HepG2 (cell line): Measurements from ENCODE around the gene CFAP90. TPM values are rescaled to one million over a fixed set of nuclear protein-coding genes. Genes with fewer than 3 reads are reported as not detected.

Experiments
- ARID4A ChIP-seq: sonication (generic); formaldehyde crosslinking; IDR thresholded peaks from 2 replicates; pipeline ENCODE4 v1.5.0; 2020; ENCODE audit warnings: mild to moderate bottlenecking, missing genetic modification reagents, borderline replicate concordance
- MEIS2 ChIP-seq: sonication (generic); formaldehyde crosslinking; IDR thresholded peaks from 2 replicates; pipeline ENCODE4 v1.9.0; 2021; ENCODE audit warnings: mild to moderate bottlenecking, missing genetic modification reagents
- MXI1 ChIP-seq: IDR thresholded peaks from 3 replicates; pipeline ENCODE4 v1.6.1; 2012; ENCODE audit warnings: low read depth, low read length, inconsistent platforms, borderline replicate concordance
- NFAT5 ChIP-seq: sonication (generic); formaldehyde crosslinking; IDR thresholded peaks from 2 replicates; pipeline ENCODE4 v1.4.0; 2020; ENCODE audit warnings: missing genetic modification reagents
- SIN3B ChIP-seq: fragments of 150-350 bp; IDR thresholded peaks from 2 replicates; pipeline ENCODE4 v1.6.1; 2014; ENCODE audit warnings: low read length
- SMAD1 ChIP-seq: sonication (generic); formaldehyde crosslinking; IDR thresholded peaks from 2 replicates; pipeline ENCODE4 v1.4.0; 2020; ENCODE audit warnings: missing genetic modification reagents, low read depth, mild to moderate bottlenecking, borderline replicate concordance
- SMYD3 ChIP-seq: sonication (generic); formaldehyde crosslinking; IDR thresholded peaks from 2 replicates; pipeline ENCODE4 v1.8.1; 2023; ENCODE audit warnings: mild to moderate bottlenecking, missing genetic modification reagents
- ZFP91 ChIP-seq: sonication (generic); formaldehyde crosslinking; IDR thresholded peaks from 2 replicates; pipeline ENCODE4 v1.9.0; 2022; ENCODE audit warnings: missing genetic modification reagents, mild to moderate bottlenecking, borderline replicate concordance
- ZFX ChIP-seq: sonication (generic); formaldehyde crosslinking; IDR thresholded peaks from 2 replicates; pipeline ENCODE4 v1.4.0; 2020; ENCODE audit warnings: mild to moderate bottlenecking, low read depth, missing genetic modification reagents, moderate library complexity
- ZNF263 ChIP-seq: sonication (generic); formaldehyde crosslinking; IDR thresholded peaks from 2 replicates; pipeline ENCODE4 v1.4.0; 2020; ENCODE audit warnings: missing genetic modification reagents
- ZNF883 ChIP-seq: sonication (generic); formaldehyde crosslinking; IDR thresholded peaks from 2 replicates; pipeline ENCODE4 v1.5.1; 2020; ENCODE audit warnings: mild to moderate bottlenecking, missing genetic modification reagents; ENCODE audit errors: not compliant biosample characterization
- ZSCAN20 ChIP-seq: sonication (generic); formaldehyde crosslinking; IDR thresholded peaks from 2 replicates; pipeline ENCODE4 v1.4.0; 2020; ENCODE audit warnings: missing genetic modification reagents, mild to moderate bottlenecking, borderline replicate concordance
- polyA plus RNA-seq, 8 experiments: library from polyadenylated mRNA; depleted of rRNA in 3 of 8; stranded (reverse) in 7 of 8; unstranded in 1 of 8; fragments of >200 nt; fragmentation: Illumina TruSeq in 4 of 8; extraction: Trizol in 4 of 8; gene quantifications; 2 replicates each; pipeline versions ENCODE4 v1.2.1 to v1.2.3, GENCODE V29; 2011 to 2016; ENCODE audit warnings: low read depth in 4 of 8, missing spikeins in 1 of 8, mixed read lengths in 1 of 8; ENCODE audit not compliant: insufficient read depth in 1 of 8
- total RNA-seq, 5 experiments: library from RNA; depleted of rRNA; stranded (reverse); fragments of >200 nt; fragmentation: Illumina TruSeq; extraction: Trizol; gene quantifications; 2 replicates each; pipeline ENCODE4 v1.2.3, GENCODE V29; 2016; ENCODE audit warnings: low read depth in 1 of 5
- TF ChIP-seq, protein P1 (sequence below): sonication (generic); formaldehyde crosslinking; IDR thresholded peaks from 2 replicates; pipeline ENCODE4 v1.4.0; 2020; ENCODE audit warnings: missing genetic modification reagents

The CFAP90 gene
- total and polyA plus RNA-seq, 2 of the 13 experiments (the other 11 are each of a cell fraction or from before 2014, with no cell fraction given) = 0.11 TPM; not detected in 1

GRCh38 chr5:7850395-7851239 lies at the start of gene CFAP90 (continued):
- TF ChIP-seq ARID4A (CRISPR knock-in tag) (peak; percentile 93), ZNF263 (CRISPR knock-in tag) (no peak), ZSCAN20 (CRISPR knock-in tag) (peak; percentile 100), NFAT5 (CRISPR knock-in tag) (no peak), ZFX (peak; percentile 92), MXI1 (peak; percentile 85; the same call in 2 of the 3 replicates), SMAD1 (peak; percentile 69; the same call in 1 of the 2 replicates), MEIS2 (CRISPR knock-in tag) (0 out of 2 replicates have a peak, but pooled peaks have one; percentile 40), SIN3B (0 out of 2 replicates have a peak, but pooled peaks have one; percentile 29), ZFP91 (0 out of 2 replicates have a peak, but pooled peaks have one; percentile 22), SMYD3 (no peak), ZNF883 (peak; percentile 44)
- TF ChIP-seq, protein P1, sequence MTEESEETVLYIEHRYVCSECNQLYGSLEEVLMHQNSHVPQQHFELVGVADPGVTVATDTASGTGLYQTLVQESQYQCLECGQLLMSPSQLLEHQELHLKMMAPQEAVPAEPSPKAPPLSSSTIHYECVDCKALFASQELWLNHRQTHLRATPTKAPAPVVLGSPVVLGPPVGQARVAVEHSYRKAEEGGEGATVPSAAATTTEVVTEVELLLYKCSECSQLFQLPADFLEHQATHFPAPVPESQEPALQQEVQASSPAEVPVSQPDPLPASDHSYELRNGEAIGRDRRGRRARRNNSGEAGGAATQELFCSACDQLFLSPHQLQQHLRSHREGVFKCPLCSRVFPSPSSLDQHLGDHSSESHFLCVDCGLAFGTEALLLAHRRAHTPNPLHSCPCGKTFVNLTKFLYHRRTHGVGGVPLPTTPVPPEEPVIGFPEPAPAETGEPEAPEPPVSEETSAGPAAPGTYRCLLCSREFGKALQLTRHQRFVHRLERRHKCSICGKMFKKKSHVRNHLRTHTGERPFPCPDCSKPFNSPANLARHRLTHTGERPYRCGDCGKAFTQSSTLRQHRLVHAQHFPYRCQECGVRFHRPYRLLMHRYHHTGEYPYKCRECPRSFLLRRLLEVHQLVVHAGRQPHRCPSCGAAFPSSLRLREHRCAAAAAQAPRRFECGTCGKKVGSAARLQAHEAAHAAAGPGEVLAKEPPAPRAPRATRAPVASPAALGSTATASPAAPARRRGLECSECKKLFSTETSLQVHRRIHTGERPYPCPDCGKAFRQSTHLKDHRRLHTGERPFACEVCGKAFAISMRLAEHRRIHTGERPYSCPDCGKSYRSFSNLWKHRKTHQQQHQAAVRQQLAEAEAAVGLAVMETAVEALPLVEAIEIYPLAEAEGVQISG (CRISPR knock-in tag) = 0 out of 2 replicates have a peak, but pooled peaks have one; percentile 39
